Astrocyte (in vitro differentiated cells and primary cell): Measurements from ENCODE around the gene TTC27.

Source experiments
- EZH2 ChIP-seq: IDR thresholded peaks from 2 replicates; pipeline ENCODE4 v1.6.1; 2012; ENCODE audit warnings: mild to moderate bottlenecking, low read length, inconsistent platforms; ENCODE audit not compliant: insufficient read depth
- TF ChIP-seq, protein P1 (sequence below): IDR thresholded peaks from 2 replicates; pipeline ENCODE4 v1.5.1; 2011; ENCODE audit warnings: low read depth, mild to moderate bottlenecking, inconsistent platforms, low read length, moderate library complexity; ENCODE audit not compliant: insufficient read depth

DNA sequence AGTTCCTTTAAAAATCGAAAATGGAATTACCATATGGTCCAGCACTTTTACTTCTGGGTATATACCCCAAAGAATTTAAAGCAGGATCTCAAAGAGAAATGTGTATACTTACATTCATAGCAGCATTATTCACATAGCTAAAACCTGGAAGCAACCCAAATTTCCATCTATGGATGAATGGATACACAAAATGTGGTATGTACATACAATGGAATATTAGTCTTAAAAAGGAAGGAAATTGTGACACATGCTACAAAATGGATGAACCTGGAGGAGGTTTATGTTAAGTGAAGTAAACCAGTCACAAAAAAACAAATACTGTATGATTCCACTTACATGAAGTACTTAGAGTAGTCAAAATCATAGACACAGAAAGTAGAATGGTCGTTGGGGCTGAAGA, 171.0 kb downstream of the TTC27 start:
- TF ChIP-seq, protein P1, sequence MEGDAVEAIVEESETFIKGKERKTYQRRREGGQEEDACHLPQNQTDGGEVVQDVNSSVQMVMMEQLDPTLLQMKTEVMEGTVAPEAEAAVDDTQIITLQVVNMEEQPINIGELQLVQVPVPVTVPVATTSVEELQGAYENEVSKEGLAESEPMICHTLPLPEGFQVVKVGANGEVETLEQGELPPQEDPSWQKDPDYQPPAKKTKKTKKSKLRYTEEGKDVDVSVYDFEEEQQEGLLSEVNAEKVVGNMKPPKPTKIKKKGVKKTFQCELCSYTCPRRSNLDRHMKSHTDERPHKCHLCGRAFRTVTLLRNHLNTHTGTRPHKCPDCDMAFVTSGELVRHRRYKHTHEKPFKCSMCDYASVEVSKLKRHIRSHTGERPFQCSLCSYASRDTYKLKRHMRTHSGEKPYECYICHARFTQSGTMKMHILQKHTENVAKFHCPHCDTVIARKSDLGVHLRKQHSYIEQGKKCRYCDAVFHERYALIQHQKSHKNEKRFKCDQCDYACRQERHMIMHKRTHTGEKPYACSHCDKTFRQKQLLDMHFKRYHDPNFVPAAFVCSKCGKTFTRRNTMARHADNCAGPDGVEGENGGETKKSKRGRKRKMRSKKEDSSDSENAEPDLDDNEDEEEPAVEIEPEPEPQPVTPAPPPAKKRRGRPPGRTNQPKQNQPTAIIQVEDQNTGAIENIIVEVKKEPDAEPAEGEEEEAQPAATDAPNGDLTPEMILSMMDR = no peak
- no peak for TF ChIP-seq EZH2
